ENCODE measurements around the gene CROCC.
"Not testable (repeated sequence)": the region's sequence is repeated elsewhere in the genome, so short reads cannot be mapped to it uniquely, and the experiment has no call there.

DNA sequence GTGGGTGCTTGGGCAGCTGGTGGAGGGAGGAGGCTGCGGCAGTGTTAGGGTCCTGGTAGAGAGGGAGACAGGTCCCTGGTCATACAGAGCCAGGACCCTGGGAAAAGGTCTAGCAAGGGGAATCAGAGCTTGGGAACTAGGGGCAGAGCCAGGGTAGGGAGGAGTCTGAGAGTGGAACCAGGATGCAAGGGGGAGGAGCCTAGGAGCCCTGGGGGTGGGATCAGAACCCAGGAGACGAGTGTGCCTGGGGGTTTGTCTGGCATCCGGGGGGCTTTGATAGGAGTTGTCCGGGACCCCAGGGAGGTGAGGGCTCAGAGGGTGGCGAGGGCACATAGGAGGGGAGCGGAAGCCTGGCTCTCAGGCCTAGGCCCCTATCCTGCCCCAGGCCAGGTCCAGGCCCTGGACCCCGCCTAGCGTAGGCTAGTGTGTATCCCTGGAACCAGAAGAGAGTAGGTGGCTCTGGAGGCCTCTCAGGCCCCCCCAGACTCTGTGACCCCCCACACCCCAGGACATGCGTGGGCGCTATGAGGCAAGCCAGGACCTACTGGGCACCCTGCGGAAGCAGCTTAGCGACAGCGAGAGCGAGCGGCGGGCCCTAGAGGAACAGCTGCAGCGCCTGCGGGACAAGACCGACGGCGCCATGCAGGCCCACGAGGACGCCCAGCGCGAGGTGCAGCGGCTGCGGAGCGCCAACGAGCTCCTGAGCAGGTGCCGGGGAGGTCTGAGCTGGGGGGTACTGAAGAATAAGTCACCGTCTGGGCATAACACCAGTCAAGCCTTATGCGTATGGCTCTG lies 17.9 kb downstream of the CROCC start:
- TF ChIP-seq, protein P1, sequence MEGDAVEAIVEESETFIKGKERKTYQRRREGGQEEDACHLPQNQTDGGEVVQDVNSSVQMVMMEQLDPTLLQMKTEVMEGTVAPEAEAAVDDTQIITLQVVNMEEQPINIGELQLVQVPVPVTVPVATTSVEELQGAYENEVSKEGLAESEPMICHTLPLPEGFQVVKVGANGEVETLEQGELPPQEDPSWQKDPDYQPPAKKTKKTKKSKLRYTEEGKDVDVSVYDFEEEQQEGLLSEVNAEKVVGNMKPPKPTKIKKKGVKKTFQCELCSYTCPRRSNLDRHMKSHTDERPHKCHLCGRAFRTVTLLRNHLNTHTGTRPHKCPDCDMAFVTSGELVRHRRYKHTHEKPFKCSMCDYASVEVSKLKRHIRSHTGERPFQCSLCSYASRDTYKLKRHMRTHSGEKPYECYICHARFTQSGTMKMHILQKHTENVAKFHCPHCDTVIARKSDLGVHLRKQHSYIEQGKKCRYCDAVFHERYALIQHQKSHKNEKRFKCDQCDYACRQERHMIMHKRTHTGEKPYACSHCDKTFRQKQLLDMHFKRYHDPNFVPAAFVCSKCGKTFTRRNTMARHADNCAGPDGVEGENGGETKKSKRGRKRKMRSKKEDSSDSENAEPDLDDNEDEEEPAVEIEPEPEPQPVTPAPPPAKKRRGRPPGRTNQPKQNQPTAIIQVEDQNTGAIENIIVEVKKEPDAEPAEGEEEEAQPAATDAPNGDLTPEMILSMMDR (IDR thresholded peaks at IDR 0.05; ENCODE audit: low read length), result not testable (repeated sequence)
- TF ChIP-seq EZH2 (optimal IDR thresholded peaks at IDR 0.05; ENCODE audit: low read depth, low read length); EZH2phosphoT487 (IDR thresholded peaks at IDR 0.05; ENCODE audit: low read length): not testable (repeated sequence)

Data from MM.1S (cell line).